ENCODE measurements around the gene ANAPC13.

The ANAPC13 gene

GRCh38 chr3:134449277-134449676 lies 36.5 kb downstream of the ANAPC13 start:
- DNase-seq (ENCODE audit: low spot score), result no peak

- DNase-seq (ENCODE audit: low spot score), result no peak
These were observed 37.1 kb downstream of the ANAPC13 start for GRCh38 chr3:134448664-134449063.

- no peak for DNase-seq (ENCODE audit: low spot score)
These were observed 38.4 kb downstream of the ANAPC13 start for GRCh38 chr3:134447351-134447750.

DNA sequence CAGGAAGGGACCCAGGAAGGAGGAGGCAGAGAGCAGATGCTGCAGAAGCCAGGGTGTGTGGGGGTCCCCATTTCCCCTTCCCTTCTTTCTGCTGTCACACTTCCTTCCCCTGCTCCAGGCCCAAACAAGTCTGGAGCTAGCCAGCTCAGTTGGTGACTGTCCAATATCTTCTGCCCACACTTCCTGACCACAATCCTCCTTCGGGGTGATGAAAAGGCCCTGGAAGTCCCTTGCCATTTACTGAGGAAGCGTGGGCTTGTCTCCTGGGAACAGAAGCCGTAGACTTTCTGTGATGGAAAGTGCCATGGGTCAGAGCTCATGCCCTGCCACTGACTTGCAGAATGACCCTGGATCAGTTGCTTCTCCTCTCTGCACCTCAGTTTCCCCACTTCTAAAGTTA lies 39.0 kb downstream of the ANAPC13 start:
- DNase-seq (ENCODE audit: low spot score), result no peak

GRCh38 chr3:134445636-134446035 lies 40.1 kb downstream of the ANAPC13 start:
- DNase-seq (ENCODE audit: low spot score), result no peak

DNA sequence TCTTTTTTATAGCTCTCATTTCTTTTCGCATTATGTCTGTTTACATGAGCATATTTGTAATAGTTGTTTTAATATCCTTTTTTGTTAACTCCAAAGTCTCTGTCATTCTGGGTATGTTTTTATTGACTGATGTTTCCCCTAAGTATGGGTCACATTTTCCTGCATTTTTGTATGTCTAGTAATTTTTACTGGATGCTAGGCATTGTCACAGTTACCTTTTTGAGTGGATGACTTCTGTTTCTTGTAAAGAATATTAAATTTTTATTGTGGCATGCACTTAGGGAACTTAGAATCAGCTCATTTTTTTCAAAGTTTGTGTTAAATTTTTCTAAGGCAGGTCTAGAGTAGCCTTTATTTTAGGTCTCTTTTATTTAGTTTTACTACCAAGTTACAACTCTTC lies 40.7 kb downstream of the ANAPC13 start:
- DNase-seq (ENCODE audit: low spot score), result no peak

DNA sequence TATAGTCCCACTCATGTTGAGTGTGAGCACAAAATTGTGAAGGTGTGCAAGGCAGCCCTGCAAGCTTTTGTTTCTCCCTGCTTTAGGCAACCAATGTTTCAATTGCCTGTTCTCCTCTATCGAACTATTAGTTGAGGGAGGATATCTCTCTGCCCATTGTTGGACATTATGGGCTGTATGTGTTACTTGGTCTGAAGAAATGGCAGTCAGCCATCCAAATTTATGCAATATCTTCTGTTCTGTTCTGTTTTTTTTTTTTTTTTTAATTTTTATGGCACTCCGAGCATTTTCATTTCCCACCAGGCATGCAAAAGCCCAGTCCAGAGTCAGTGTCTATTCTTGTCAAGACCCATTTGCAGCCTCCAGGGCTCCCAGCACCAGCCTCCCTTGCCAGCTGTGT lies 44.0 kb downstream of the ANAPC13 start:
- no peak for DNase-seq (ENCODE audit: low spot score)

DNA sequence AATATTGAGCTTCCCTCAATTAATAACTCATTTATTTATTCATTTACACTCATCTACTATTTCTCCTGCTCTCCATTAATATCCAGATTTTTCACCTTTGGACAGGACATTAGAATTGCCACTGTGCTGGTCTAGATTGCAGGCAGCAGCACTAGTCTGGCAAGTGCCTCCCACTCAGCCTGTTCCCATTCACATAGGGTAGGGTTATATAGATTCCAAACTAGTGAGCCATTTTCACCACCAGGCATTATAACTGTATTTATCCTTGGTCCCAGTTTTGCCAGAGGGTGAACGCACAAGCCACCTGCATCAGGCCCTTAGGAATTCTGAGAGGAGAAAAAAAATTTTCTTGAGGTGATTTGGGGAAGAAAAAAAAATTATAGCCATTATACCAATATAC lies 44.5 kb downstream of the ANAPC13 start:
- no peak for DNase-seq (ENCODE audit: low spot score)

- DNase-seq (ENCODE audit: low spot score), result no peak
These were observed 48.5 kb downstream of the ANAPC13 start for GRCh38 chr3:134437211-134437752.

- DNase-seq (ENCODE audit: low spot score), result no peak
These were observed 53.5 kb downstream of the ANAPC13 start for GRCh38 chr3:134432236-134432635.

GRCh38 chr3:134430950-134431445 lies 54.8 kb downstream of the ANAPC13 start:
- DNase-seq (ENCODE audit: low spot score), result no peak

- DNase-seq (ENCODE audit: low spot score), result no peak
These were observed 55.6 kb downstream of the ANAPC13 start for GRCh38 chr3:134430174-134430573.

- no peak for DNase-seq (ENCODE audit: low spot score)
These were observed 57.4 kb downstream of the ANAPC13 start for GRCh38 chr3:134428401-134428800.
